ENCODE data around the gene PRKCB. TPM values are rescaled to one million over a fixed set of nuclear protein-coding genes. Genes with fewer than 3 reads are reported as not detected.

The PRKCB gene
- total RNA-seq (2014; rRNA removed) (not detected in 2 replicates), Bru-seq, nascent RNA (percentile 9 among the genes with signal in this experiment), BruChase-seq, experiment 1, labeled RNA remaining after a 6-hour chase (percentile 8 among the genes with signal in this experiment), BruChase-seq, experiment 2, labeled RNA remaining after a 2-hour chase (percentile 11 among the genes with signal in this experiment)
- long read RNA-seq = 0 reads

DNA sequence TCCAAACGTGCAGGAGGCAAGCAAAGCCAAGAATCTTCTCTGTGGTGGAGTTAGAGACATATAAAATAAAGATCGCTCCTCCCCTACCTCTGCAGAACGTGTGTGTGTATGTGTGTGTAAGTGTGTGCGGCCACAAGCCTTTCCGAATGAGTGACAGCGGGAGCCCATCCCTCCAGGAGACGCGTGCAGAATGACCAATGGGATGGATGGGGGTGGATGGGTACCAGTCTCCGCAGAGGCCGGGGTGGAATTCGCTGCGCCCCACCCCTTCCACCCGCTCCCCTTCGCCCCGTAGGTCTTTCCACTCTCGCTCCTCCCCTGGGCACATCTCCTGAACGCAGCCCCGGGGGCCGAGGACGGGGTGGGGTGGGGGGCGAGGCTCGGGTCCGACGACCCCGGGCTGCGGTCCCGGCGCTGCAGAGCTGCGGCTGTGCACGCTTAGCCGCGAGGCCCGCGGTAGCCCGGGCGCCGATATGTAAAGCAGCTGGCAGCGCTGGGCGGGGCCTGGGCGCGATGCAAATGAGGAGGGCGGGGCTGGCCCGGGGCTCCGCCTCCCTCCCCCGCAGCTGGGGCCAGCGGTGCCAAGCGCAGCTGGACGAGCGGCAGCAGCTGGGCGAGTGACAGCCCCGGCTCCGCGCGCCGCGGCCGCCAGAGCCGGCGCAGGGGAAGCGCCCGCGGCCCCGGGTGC, at the start of gene PRKCB:
TSS of gene PRKCB (plus strand) at position 594 of the 688 bp plus-strand sequence.
- no peak for ATAC-seq
- Histone ChIP-seq H3K9me2 (replicated peaks; ENCODE audit: low read length) (no peaks in the 10 kb centered on the region), H3K9ac (ENCODE audit: low read length) (no peak within 1 kb of the TSS), H2AFZ (ENCODE audit: low read length) (no peak within 1 kb of the TSS), H3K36me3 (ENCODE audit: low read depth, low read length) (no peaks in the 10 kb centered on the region), H3K4me1 (ENCODE audit: insufficient read depth, low read length) (no peaks in the 10 kb centered on the region), H3K4me2 (ENCODE audit: low read length) (no peak within 1 kb of the TSS), H3K79me2 (ENCODE audit: low read length) (no peaks in the 10 kb centered on the region), H3F3A (ENCODE audit: low read length, unreplicated experiment) (no peaks in the 10 kb centered on the region), H4K20me1 (ENCODE audit: low read length) (no peaks in the 10 kb centered on the region), H3K27me3 (ENCODE audit: low read length) (peaks cover 29% of the 10 kb centered on the region), H3K27ac (ENCODE audit: low read length) (no peak within 1 kb of the TSS), H3K4me3 (ENCODE audit: low read length) (no peak within 1 kb of the TSS), H3K9me3 (ENCODE audit: low read length) (no peaks in the 10 kb centered on the region)
- BruUV-seq (replicated peaks) = no TSS peak
- ChIA-PET POLR2A (ENCODE audit: unreplicated experiment) (no interaction called here), CTCF (no interaction called here)
- intact Hi-C loops (cut with micrococcal nuclease) = no loop called here
- DNase-seq = no peak
- TF ChIP-seq, protein P1, sequence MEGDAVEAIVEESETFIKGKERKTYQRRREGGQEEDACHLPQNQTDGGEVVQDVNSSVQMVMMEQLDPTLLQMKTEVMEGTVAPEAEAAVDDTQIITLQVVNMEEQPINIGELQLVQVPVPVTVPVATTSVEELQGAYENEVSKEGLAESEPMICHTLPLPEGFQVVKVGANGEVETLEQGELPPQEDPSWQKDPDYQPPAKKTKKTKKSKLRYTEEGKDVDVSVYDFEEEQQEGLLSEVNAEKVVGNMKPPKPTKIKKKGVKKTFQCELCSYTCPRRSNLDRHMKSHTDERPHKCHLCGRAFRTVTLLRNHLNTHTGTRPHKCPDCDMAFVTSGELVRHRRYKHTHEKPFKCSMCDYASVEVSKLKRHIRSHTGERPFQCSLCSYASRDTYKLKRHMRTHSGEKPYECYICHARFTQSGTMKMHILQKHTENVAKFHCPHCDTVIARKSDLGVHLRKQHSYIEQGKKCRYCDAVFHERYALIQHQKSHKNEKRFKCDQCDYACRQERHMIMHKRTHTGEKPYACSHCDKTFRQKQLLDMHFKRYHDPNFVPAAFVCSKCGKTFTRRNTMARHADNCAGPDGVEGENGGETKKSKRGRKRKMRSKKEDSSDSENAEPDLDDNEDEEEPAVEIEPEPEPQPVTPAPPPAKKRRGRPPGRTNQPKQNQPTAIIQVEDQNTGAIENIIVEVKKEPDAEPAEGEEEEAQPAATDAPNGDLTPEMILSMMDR (conservative IDR thresholded peaks at IDR 0.05; ENCODE audit: low read depth, low read length) = no peak
- TF ChIP-seq EZH2phosphoT487 (IDR thresholded peaks at IDR 0.05; ENCODE audit: borderline replicate concordance, low read length) (no peak), EZH2 (IDR thresholded peaks at IDR 0.05; ENCODE audit: low read length, unreplicated experiment) (no peak)

- H3F3A ChIP-seq (ENCODE audit: low read length, unreplicated experiment) = no peaks in the 10 kb centered on the region
- H4K20me1 ChIP-seq (ENCODE audit: low read length) = no peaks in the 10 kb centered on the region
- no peak overlapping the region for H3K4me3 ChIP-seq (ENCODE audit: low read length)
- ChIA-PET POLR2A (ENCODE audit: unreplicated experiment) (no interaction called here), CTCF (no interaction called here)
- no peaks in the 10 kb centered on the region for H3K9me2 ChIP-seq (replicated peaks; ENCODE audit: low read length)
- no peaks in the 10 kb centered on the region for H3K4me1 ChIP-seq (ENCODE audit: insufficient read depth, low read length)
- no peak overlapping the region for H3K9ac ChIP-seq (ENCODE audit: low read length)
- no peak overlapping the region for H2AFZ ChIP-seq (ENCODE audit: low read length)
- H3K79me2 ChIP-seq (ENCODE audit: low read length) = no peaks in the 10 kb centered on the region
- H3K36me3 ChIP-seq (ENCODE audit: low read depth, low read length) = no peaks in the 10 kb centered on the region
- ATAC-seq = no peak
- no peaks in the 10 kb centered on the region for H3K9me3 ChIP-seq (ENCODE audit: low read length)
- intact Hi-C loops (cut with micrococcal nuclease) = no loop called here
- no peak overlapping the region for H3K4me2 ChIP-seq (ENCODE audit: low read length)
- 0 out of 2 replicates have a peak, but pooled peaks cover 3% of the 10 kb centered on the region for H3K27me3 ChIP-seq (ENCODE audit: low read length)
- no TSS peak for BruUV-seq (replicated peaks)
- TF ChIP-seq, protein P1 (conservative IDR thresholded peaks at IDR 0.05; ENCODE audit: low read depth, low read length) = no peak
- TF ChIP-seq EZH2 (IDR thresholded peaks at IDR 0.05; ENCODE audit: low read length, unreplicated experiment) (no peak), EZH2phosphoT487 (IDR thresholded peaks at IDR 0.05; ENCODE audit: borderline replicate concordance, low read length) (no peak)
- no peak for DNase-seq
- no peak overlapping the region for H3K27ac ChIP-seq (ENCODE audit: low read length)
These were observed 48.7 kb upstream of the PRKCB start for GRCh38 chr16:23786964-23787561.

DNA sequence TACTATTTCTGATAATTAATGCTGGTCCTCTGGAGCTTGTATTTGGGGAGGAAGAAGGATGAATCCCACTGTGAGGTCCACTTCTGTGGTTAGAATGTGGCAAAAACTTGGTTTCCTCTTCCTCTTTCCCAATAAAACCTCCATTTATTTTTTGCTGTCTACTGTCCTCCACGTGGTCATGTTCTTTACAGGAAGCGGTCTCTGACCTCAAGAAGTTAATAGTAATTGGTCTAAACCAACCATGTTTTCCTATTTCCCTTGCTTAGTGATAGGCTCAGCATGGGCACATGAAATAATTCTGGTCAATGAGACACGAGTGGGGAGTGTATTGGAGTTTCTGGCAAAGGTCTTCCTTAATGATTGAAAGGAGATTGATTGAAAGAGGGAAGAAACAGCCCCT, 47.1 kb upstream of the PRKCB start:
- intact Hi-C loops (cut with micrococcal nuclease) = no loop called here

More for the DNA sequence above, 47.1 kb upstream of the PRKCB start:
- no peak overlapping the region for H3K4me2 ChIP-seq (ENCODE audit: low read length)
- H3K36me3 ChIP-seq (ENCODE audit: low read depth, low read length) = no peaks in the 10 kb centered on the region
- H3K9ac ChIP-seq (ENCODE audit: low read length) = no peak overlapping the region
- no peaks in the 10 kb centered on the region for H4K20me1 ChIP-seq (ENCODE audit: low read length)
- ChIA-PET CTCF (no interaction called here), POLR2A (ENCODE audit: unreplicated experiment) (no interaction called here)
- no peak overlapping the region for H2AFZ ChIP-seq (ENCODE audit: low read length)
- H3K9me3 ChIP-seq (ENCODE audit: low read length) = no peaks in the 10 kb centered on the region
- H3K4me1 ChIP-seq (ENCODE audit: insufficient read depth, low read length) = no peaks in the 10 kb centered on the region
- TF ChIP-seq EZH2 (IDR thresholded peaks at IDR 0.05; ENCODE audit: low read length, unreplicated experiment) = no peak
- no peak overlapping the region for H3K27ac ChIP-seq (ENCODE audit: low read length)
- H3K79me2 ChIP-seq (ENCODE audit: low read length) = no peaks in the 10 kb centered on the region
- no peak overlapping the region for H3K4me3 ChIP-seq (ENCODE audit: low read length)
- no peaks in the 10 kb centered on the region for H3F3A ChIP-seq (ENCODE audit: low read length, unreplicated experiment)
- no peak for DNase-seq
- no TSS peak for BruUV-seq (replicated peaks)
- H3K27me3 ChIP-seq (ENCODE audit: low read length) = 0 out of 2 replicates have a peak, but pooled peaks cover 3% of the 10 kb centered on the region
- no peaks in the 10 kb centered on the region for H3K9me2 ChIP-seq (replicated peaks; ENCODE audit: low read length)
- ATAC-seq = no peak

Data from PC-3 (cell line).